GM19468 (cell line): ENCODE results near the gene MLX.
"Not testable (repeated sequence)": the region's sequence is repeated elsewhere in the genome, so short reads cannot be mapped to it uniquely, and the experiment has no call there.

ENCODE experiments used
- ATAC-seq: cut with Tn5 transposase; IDR thresholded peaks from one replicate; pipeline ENCODE4 v1.9.1; 2021; ENCODE audit warnings: mild to moderate bottlenecking, moderate library complexity, moderate number of reproducible peaks; ENCODE audit not compliant: unreplicated experiment; ENCODE audit errors: extremely low read depth

MLX gene

GRCh38 chr17:42577532-42578281 lies 10.8 kb downstream of the MLX start, which contains the start of gene PSMC3IP:
PSMC3IP (minus strand) TSS chr17:42577729; CDS start chr17:42577686, 43 bp downstream.
- ATAC-seq, result peak; percentile 46

- ATAC-seq, result no peak
Measured at GRCh38 chr17:42578282-42578869, 11.5 kb downstream of the MLX start.

- no peak for ATAC-seq
Measured at GRCh38 chr17:42579794-42580551, 13.1 kb downstream of the MLX start.

GRCh38 chr17:42581744-42582270 lies 14.9 kb downstream of the MLX start:
- ATAC-seq, result no peak

- ATAC-seq, result no peak
Measured at GRCh38 chr17:42584880-42585279, 18.0 kb downstream of the MLX start.

GRCh38 chr17:42585353-42585752 lies 18.5 kb downstream of the MLX start:
- ATAC-seq, result no peak

GRCh38 chr17:42586514-42587230 lies 19.8 kb downstream of the MLX start:
- no peak for ATAC-seq

- ATAC-seq, result no peak
Measured at GRCh38 chr17:42590886-42591285, 24.0 kb downstream of the MLX start.

- ATAC-seq, result no peak
Measured at GRCh38 chr17:42591411-42591810, 24.5 kb downstream of the MLX start.

GRCh38 chr17:42596386-42596785 lies 29.5 kb downstream of the MLX start:
- no peak for ATAC-seq

- no peak for ATAC-seq
Measured at GRCh38 chr17:42598905-42599304, 32.0 kb downstream of the MLX start.

GRCh38 chr17:42603318-42603717 lies 36.4 kb downstream of the MLX start:
- no peak for ATAC-seq

- ATAC-seq, result no peak
Measured at GRCh38 chr17:42607769-42608168, 40.9 kb downstream of the MLX start.

GRCh38 chr17:42608305-42609181 lies 41.6 kb downstream of the MLX start:
- ATAC-seq, result no peak

- peak; percentile 79 for ATAC-seq
Measured at GRCh38 chr17:42609182-42609813, 42.4 kb downstream of the MLX start, which contains the start of the genes RETREG3 and TUBG1. RETREG3 (minus strand) TSS chr17:42609374; CDS start chr17:42609324, 50 bp downstream. TUBG1 (plus strand) TSS chr17:42609683; CDS start chr17:42609738, 55 bp downstream.

GRCh38 chr17:42609814-42610801 lies 43.2 kb downstream of the MLX start:
- not testable (repeated sequence) for ATAC-seq

- ATAC-seq, result no peak
Measured at GRCh38 chr17:42612013-42612412, 45.1 kb downstream of the MLX start.
